A673 (cell line): Measurements from ENCODE around the gene PFKFB3. TPM values are rescaled to one million over a fixed set of nuclear protein-coding genes. Genes with fewer than 3 reads are reported as not detected.

ENCODE experiments used
- BruUV-seq: library from RNA; stranded (reverse); fragments of 400-500 nt; replicated peaks from 2 replicates; lab custom pipeline; 2021; lab: Mats Ljungman, UMichigan
- CTCF ChIA-PET: fragments of 300-600 bp; sonication (Branson Sonifier 250); formaldehyde crosslinking; loops from one replicate; lab custom pipeline; 2022; ENCODE audit warnings: antibody characterized with exemption; lab: Charles Lee
- POLR2A ChIA-PET: fragments of 300-600 bp; sonication (Branson Sonifier 250); formaldehyde crosslinking; loops from one replicate; lab custom pipeline; 2022; ENCODE audit warnings: antibody characterized with exemption; ENCODE audit not compliant: low non-redundant PET; lab: Charles Lee
- DNase-seq: peaks from one replicate; pipeline ENCODE4 v3.0.0-alpha.2; 2015; ENCODE audit warnings: low spot score
- H3K27ac ChIP-seq: fragments of 200-600 bp; sonication (generic); 2 replicates; pipeline ENCODE4 v1.5.1; 2016; ENCODE audit warnings: mixed run types, low read depth, mild to moderate bottlenecking, mixed read lengths, antibody characterized with exemption, low read length; ENCODE audit not compliant: poor library complexity, severe bottlenecking
- H3K27me3 ChIP-seq: fragments of 200-600 bp; sonication (generic); replicated peaks from 2 replicates; pipeline ENCODE4 v1.6.1; 2017; ENCODE audit warnings: mixed run types, low read depth, mild to moderate bottlenecking, mixed read lengths, antibody characterized with exemption, low read length; ENCODE audit not compliant: insufficient read depth, poor library complexity
- H3K36me3 ChIP-seq: fragments of 200-600 bp; sonication (generic); 2 replicates; pipeline ENCODE4 v1.6.1; 2016; ENCODE audit warnings: mixed run types, mild to moderate bottlenecking, mixed read lengths, antibody characterized with exemption, low read length; ENCODE audit not compliant: insufficient read depth, poor library complexity, severe bottlenecking
- H3K4me1 ChIP-seq: fragments of 200-600 bp; sonication (generic); 2 replicates; pipeline ENCODE4 v1.6.1; 2017; ENCODE audit warnings: mixed run types, mild to moderate bottlenecking, mixed read lengths, antibody characterized with exemption, low read length; ENCODE audit not compliant: insufficient read depth, poor library complexity, severe bottlenecking
- H3K4me3 ChIP-seq: fragments of 200-600 bp; sonication (generic); 2 replicates; pipeline ENCODE4 v1.5.1; 2016; ENCODE audit warnings: low read depth, mixed run types, mild to moderate bottlenecking, mixed read lengths, low read length; ENCODE audit not compliant: poor library complexity, severe bottlenecking
- H3K9me3 ChIP-seq: fragments of 200-600 bp; sonication (generic); 2 replicates; pipeline ENCODE4 v1.6.1; 2016; ENCODE audit warnings: mixed run types, low read depth, mild to moderate bottlenecking, mixed read lengths, antibody characterized with exemption, low read length; ENCODE audit not compliant: poor library complexity, severe bottlenecking
- CTCF ChIP-seq: fragments of 300-800, 200-600 bp; sonication (generic); conservative IDR thresholded peaks from 2 replicates; pipeline ENCODE4 v1.5.1; 2017; ENCODE audit warnings: low read depth, mild to moderate bottlenecking, antibody characterized with exemption, low read length, moderate library complexity, mixed read lengths
- EZH2 ChIP-seq: fragments of 200-600 bp; sonication (generic); IDR thresholded peaks from 2 replicates; pipeline ENCODE4 v1.6.1; 2017; ENCODE audit warnings: borderline replicate concordance, low read depth, mild to moderate bottlenecking, mixed read lengths, antibody characterized with exemption, low read length; ENCODE audit not compliant: poor library complexity, severe bottlenecking
- intact Hi-C: fragments of 100-400 bp; cut with micrococcal nuclease; formaldehyde crosslinking; loops from one replicate; pipeline ENCODE4 v1.10.0; 2022; ENCODE audit not compliant: unreplicated experiment
- total RNA-seq: library from RNA; stranded (reverse); gene quantifications from 2 replicates; pipeline ENCODE4 v1.2.3, GENCODE V29; 2021

Gene PFKFB3
- total RNA-seq, 1 experiment from 2014 or later = 53.0 TPM

GRCh38 chr10:6215683-6216484, 13.2 kb downstream of the PFKFB3 start:
- TF ChIP-seq CTCF = no peak
- no peak for TF ChIP-seq EZH2
- Histone ChIP-seq H3K9me3 (no peaks in the 10 kb centered on the region), H3K27me3 (no peaks in the 10 kb centered on the region), H3K27ac (peak overlapping the region; percentile 56), H3K4me1 (peaks cover 46% of the 10 kb centered on the region), H3K4me3 (no peak overlapping the region), H3K36me3 (peaks cover 30% of the 10 kb centered on the region)
- ChIA-PET CTCF (no interaction called here), POLR2A (no interaction called here)
- intact Hi-C loops = loop anchor here (5.0 kb wide), 1 partner anchor 61 kb away; no protein-coding TSS in a partner anchor
- no TSS peak for BruUV-seq
- no peak for DNase-seq

- Histone ChIP-seq H3K27ac (peak overlapping the region; percentile 45), H3K4me3 (no peak overlapping the region), H3K27me3 (no peaks in the 10 kb centered on the region), H3K4me1 (peaks cover 53% of the 10 kb centered on the region), H3K9me3 (no peaks in the 10 kb centered on the region), H3K36me3 (peaks cover 40% of the 10 kb centered on the region)
- ChIA-PET POLR2A (no interaction called here), CTCF (no interaction called here)
- no peak for TF ChIP-seq EZH2
- intact Hi-C loops = loop anchor here (5.0 kb wide), 1 partner anchor 60 kb away; no protein-coding TSS in a partner anchor
- no TSS peak for BruUV-seq
- DNase-seq = no peak
Observed at GRCh38 chr10:6216916-6217315, 14.2 kb downstream of the PFKFB3 start.

- POLR2A ChIA-PET = no interaction called here
- TF ChIP-seq EZH2 = no peak
- TF ChIP-seq CTCF = no peak
Observed at GRCh38 chr10:6217611-6218010, 14.9 kb downstream of the PFKFB3 start.

More at GRCh38 chr10:6217611-6218010, 14.9 kb downstream of the PFKFB3 start:
- CTCF ChIA-PET = no interaction called here
- Histone ChIP-seq H3K27me3 (no peaks in the 10 kb centered on the region), H3K4me1 (peaks cover 59% of the 10 kb centered on the region), H3K36me3 (peaks cover 47% of the 10 kb centered on the region), H3K4me3 (no peak overlapping the region), H3K27ac (peak overlapping the region; percentile 41), H3K9me3 (no peaks in the 10 kb centered on the region)
- BruUV-seq = no TSS peak
- no peak for DNase-seq
- intact Hi-C loops = loop anchor here (5.0 kb wide), 1 partner anchor 60 kb away; no protein-coding TSS in a partner anchor
